ENCODE data around the gene TRIM63.

Gene TRIM63

DNA sequence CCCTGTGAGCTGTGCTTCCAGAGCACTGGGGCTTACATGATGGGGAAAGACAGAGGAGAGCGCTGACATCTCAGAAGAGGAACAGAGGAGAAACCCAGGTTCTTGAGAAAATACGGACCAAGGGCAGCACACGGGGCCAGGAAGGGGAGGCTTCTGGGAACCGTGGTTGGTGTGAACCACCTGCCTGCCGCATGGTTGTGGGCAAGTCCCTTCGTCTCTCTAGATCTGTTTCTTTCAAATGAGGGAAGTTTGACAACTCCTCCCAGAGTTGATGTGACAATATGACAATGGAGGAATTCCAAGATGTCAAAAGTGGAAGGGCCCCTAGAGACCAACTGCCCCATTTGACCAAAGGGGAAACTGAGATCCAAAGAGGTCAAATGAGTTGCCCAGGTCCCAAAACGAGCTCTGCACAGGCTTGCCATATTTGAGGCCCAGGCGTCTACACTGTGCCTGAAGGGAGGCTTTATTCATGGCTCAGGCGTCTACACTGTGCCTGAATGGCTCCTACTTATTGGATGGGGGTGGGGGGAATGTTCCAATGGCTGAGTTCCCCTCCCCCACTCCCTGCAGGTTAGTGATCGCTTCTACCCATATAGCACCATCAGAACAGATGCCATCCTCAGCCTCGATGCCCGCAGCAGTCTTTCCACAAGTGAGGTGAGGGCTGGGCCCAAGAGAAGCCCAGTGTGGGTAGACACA lies 34.6 kb downstream of the TRIM63 start:
- no peak for DNase-seq

DNA sequence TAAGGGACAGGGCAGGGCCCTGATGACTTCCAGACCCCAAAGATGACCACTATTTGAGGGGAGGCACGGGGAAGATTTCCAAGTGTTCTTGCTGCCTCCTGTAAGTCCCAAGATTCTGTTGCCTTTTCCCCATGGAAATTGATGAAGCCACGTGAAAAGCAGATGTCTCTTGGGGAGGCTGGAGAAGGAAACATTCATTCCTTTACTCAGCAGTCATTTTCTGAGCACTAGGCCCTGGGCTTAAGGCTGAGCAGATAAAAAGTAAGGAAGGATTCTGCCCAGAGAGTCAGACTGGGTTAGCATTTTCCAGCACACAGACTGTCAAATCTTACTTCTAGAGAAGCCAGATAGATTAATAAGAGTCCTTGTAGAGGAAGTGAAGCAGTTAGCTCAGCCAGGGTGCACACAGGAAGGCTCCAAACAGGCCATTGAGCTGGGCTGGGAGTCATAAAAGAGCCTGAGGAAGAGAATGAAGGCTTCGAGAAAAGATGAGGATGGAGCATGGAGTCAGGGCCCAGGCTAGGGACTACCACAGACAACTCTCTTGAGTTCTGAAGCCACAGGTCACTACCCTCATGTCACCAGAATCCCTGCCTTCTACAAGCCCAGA lies 35.7 kb downstream of the TRIM63 start:
- DNase-seq: no peak

GRCh38 chr1:26031196-26031595 lies 36.2 kb downstream of the TRIM63 start:
- DNase-seq: no peak

GRCh38 chr1:26029864-26030481 lies 37.5 kb downstream of the TRIM63 start:
- DNase-seq: no peak

DNA sequence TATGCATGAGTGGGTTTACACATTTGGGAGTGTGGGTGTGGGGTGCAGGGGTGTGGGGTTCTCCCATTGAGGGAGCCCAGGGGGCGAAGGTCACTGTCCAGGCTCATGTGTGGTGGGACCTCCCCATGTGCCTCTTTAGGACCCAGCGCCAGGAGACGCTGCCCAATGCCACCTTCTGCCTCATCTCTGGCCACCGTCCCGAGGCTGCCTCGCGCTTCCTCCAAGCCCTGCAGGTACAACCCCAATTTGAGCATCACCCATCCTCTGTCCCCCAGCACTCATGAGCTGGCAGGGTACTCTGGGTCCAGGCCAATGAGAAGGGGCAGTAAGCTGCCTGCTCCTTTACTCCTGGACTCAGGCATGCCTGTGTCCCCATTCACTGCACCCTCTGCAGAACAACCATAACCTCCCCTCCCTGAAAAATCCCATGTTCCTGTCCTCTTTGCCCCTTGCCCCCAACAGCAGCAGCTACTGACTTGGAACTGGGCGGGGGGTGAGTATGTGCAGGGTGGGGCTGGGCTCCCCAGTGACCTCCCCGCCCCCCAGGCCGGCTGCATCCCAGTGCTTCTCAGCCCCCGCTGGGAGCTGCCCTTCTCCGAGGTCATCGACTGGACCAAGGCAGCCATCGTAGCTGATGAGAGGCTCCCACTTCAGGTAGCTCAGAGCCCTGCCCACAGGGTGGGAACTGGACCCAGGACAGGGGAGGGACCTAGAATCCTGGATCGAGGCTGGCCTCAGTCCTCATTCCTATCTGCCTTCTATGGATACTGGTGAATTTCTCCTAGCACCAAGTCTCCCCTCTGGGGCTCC lies 38.2 kb downstream of the TRIM63 start:
- no peak for DNase-seq

GRCh38 chr1:26028490-26028980 lies 38.9 kb downstream of the TRIM63 start:
- no peak for DNase-seq

GRCh38 chr1:26027716-26028489 lies 39.5 kb downstream of the TRIM63 start:
- no peak for DNase-seq

DNA sequence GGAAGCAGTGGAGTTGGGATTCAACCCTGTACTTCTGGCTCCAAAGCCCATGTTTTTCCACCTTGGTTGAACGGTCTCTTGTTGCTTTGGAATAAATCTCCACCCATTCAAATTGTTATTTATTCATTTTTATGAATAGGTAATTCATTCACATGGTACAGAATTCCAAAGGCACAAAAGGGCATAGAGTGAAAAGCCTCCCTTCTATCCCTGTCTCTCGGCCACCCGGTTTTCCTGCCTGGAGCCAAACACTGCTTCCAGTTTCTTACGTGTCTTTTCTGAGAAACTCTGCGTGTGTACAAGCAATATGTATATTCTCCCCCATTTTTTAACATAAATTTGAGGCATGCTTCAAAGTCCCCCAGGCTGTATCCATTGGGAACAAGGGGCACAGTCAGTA lies 41.9 kb downstream of the TRIM63 start:
- DNase-seq: no peak

GRCh38 chr1:26025060-26025459 lies 42.4 kb downstream of the TRIM63 start:
- DNase-seq: no peak

DNA sequence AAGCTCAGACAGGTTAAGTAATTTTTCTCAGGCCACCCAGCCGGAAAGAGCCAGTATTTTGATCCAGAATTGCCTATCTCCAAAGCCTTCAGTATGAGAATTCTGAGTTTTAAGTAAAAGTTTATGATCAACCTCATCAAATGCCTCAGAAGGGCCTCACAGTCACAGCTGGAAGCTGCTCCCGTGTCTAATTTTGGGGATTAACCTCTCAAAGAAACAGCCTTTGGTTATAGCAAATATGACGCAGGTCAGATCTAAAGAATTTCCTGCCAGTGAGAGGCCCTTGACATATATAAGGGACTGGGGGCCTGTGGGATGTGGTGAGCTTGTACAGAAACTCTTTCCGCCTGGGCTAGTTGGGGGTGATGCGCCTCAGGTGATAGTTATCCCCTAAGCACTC lies 43.6 kb downstream of the TRIM63 start:
- no peak for DNase-seq

- DNase-seq: no peak
These were observed 44.4 kb downstream of the TRIM63 start for GRCh38 chr1:26023009-26023408.

DNA sequence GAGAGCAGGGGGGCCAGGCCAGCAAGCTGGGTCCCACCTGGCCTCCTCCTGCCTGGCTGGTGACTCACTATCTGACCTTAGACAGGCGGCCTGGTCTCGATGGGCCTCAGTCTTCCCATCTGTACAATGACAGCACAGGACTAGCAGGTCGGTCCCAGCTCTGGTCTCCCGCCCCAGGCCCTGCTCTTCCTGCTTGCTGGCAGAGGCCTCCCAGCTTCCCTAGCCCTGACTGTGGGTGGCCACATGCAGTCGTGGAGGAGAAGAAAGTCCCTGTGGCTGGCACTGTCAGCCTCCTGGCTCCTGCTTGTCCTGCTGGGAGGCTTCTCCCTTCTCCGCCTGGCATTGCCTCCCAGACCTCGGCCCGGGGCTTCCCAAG lies 45.0 kb downstream of the TRIM63 start:
- DNase-seq: no peak

DNA sequence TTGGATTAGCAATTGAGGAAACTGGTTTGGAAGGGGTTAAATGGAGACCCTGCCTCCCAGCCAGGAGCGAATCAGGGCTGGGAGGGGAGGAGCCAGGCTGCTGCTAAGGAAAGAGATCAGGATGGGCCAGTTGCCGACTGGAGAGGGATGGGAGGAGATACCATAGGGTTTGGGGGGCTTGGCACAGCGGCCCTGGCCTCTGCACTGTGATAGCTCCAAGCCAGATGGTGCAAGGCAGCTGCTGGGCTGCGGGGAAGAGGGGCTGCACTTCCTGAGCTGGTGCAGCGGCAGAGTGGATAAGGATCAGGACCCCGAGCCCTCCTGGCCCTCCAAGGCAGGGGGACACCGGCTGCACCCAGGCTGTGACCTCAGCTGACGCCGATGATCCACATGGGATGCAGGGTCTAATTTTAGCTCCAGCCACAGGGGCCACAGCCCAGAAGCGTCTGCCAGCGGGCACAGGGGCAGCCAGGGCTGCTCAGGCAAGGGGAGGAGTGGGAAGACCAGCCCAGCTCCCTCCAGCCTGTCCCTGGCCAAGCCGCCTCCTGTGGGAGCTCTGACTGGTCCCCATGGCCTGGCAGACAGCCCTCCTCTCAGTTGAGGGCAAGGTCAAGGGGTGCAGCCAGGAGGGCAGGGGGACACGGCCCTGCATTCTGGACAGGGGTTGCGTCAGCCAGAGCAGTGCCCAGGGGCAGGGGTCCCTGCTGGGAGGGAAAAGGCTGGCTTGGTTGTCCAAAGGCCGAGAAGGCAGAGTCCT lies 45.6 kb downstream of the TRIM63 start, which contains the start of gene EXTL1:
EXTL1 (plus strand) TSS at position 129 of the 757 bp plus-strand sequence. CDS start 872 bp downstream, outside the sequence.
- DNase-seq: no peak

DNA sequence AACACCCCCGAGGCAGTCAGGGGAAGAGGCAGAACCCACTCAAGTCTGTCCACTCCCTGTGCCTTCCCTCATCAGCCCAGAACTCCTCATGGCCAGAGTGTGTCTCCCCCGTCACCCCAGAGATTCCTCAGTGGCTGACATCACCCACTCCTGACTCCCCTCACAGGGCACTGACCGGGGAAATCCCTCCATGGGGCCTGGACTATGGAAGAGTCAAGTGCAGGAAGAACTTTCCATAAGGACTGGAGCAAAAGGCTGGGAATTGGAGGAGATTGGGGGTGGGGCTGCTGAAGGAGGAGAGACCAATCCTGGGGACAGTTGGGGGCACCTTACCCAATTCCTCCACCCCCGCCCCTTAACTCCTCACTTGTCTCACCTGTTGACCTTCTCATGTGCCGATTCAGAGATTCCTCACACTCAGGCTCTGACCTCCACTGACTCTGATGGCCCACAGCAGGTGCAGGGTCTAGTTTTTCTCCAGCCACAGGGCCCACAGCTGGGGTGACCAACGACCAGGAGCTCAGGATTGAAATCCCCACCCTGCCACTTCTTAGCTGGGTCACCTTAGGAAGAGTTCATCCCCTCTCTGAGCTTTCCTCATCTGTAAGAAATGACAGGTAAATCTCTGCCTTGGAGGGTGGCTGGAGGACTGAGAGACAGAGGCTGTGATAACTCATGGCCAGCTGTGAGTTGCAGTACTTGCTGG lies 46.3 kb downstream of the TRIM63 start:
- DNase-seq: no peak

- DNase-seq: no peak
These were observed 47.1 kb downstream of the TRIM63 start for GRCh38 chr1:26020330-26020768.

DNA sequence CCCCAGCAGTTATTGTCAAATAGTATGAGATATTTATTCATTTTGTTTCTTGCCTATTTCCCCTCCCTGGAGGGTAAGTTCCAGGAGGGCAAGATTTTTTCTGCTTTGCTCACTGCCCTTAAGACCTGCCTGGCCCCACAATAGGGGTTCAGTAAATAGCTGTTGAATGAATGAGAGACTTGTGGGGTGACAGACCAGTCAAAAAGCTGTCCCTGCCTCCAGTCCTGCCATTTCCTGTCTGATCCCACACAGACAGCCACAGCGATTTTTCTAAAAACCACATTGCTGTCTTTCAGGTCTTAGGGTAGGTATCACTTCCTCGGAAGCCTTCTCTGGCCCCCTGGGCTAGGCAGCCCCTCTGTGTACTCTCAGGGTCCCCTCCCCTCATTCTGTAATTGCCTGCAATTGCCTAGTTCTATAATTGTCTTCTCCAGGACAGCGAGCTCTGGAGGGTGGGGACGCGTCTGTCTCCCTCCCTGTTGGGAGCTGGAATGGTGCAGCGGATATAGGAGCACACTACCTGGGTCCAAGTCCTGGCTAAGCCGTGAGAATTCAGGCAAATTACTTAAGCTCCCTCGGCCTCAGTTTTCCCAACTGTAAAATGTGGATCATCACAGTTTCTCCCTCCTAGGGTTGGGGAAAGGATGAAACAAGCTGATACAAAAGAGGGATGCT lies 47.7 kb downstream of the TRIM63 start:
- DNase-seq: no peak

GRCh38 chr1:26017606-26018005 lies 49.8 kb downstream of the TRIM63 start:
- no peak for DNase-seq

- no peak for DNase-seq
These were observed 50.4 kb downstream of the TRIM63 start for GRCh38 chr1:26016953-26017545.

- no peak for DNase-seq
These were observed 51.0 kb downstream of the TRIM63 start for GRCh38 chr1:26016258-26016952.
